Neural cell (in vitro differentiated cells): ENCODE measurements around the gene IGLL5.

Experiments
- POLR2AphosphoS5 ChIP-seq: IDR thresholded peaks from 2 replicates; pipeline ENCODE4 v1.6.1; 2012
- TF ChIP-seq, protein P1 (sequence below): fragments of 450-650 bp; IDR thresholded peaks from 2 replicates; pipeline ENCODE4 v1.5.1; 2014; ENCODE audit warnings: antibody characterized with exemption, mild to moderate bottlenecking, moderate library complexity; ENCODE audit not compliant: poor library complexity, severe bottlenecking

GRCh38 chr22:22853713-22854112 is 33.9 kb upstream of the IGLL5 start:
- TF ChIP-seq, protein P1, sequence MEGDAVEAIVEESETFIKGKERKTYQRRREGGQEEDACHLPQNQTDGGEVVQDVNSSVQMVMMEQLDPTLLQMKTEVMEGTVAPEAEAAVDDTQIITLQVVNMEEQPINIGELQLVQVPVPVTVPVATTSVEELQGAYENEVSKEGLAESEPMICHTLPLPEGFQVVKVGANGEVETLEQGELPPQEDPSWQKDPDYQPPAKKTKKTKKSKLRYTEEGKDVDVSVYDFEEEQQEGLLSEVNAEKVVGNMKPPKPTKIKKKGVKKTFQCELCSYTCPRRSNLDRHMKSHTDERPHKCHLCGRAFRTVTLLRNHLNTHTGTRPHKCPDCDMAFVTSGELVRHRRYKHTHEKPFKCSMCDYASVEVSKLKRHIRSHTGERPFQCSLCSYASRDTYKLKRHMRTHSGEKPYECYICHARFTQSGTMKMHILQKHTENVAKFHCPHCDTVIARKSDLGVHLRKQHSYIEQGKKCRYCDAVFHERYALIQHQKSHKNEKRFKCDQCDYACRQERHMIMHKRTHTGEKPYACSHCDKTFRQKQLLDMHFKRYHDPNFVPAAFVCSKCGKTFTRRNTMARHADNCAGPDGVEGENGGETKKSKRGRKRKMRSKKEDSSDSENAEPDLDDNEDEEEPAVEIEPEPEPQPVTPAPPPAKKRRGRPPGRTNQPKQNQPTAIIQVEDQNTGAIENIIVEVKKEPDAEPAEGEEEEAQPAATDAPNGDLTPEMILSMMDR, result no peak
- TF ChIP-seq POLR2AphosphoS5, result no peak
